ENCODE results near the gene GREB1L.

GREB1L gene

GRCh38 chr18:21391074-21391673, 149.1 kb downstream of the GREB1L start:
- no peak overlapping the region for H3K4me3 ChIP-seq (ENCODE audit: low read length)
- TF ChIP-seq ZNF274 (IDR thresholded peaks at IDR 0.05; ENCODE audit: low read depth, low read length), result no peak

GRCh38 chr18:21393986-21394385, 152.0 kb downstream of the GREB1L start:
- no peak for TF ChIP-seq ZNF274 (IDR thresholded peaks at IDR 0.05; ENCODE audit: low read depth, low read length)

GRCh38 chr18:21398121-21398520, 156.1 kb downstream of the GREB1L start:
- H3K4me3 ChIP-seq (ENCODE audit: low read length), result no peak overlapping the region
- no peak for TF ChIP-seq ZNF274 (IDR thresholded peaks at IDR 0.05; ENCODE audit: low read depth, low read length)

More at GRCh38 chr18:21393986-21394385, 152.0 kb downstream of the GREB1L start:
- H3K4me3 ChIP-seq (ENCODE audit: low read length), result no peak overlapping the region

- no peak overlapping the region for H3K4me3 ChIP-seq (ENCODE audit: low read length)
- TF ChIP-seq ZNF274 (IDR thresholded peaks at IDR 0.05; ENCODE audit: low read depth, low read length), result no peak
These were observed 160.2 kb downstream of the GREB1L start for GRCh38 chr18:21402272-21402671.

DNA sequence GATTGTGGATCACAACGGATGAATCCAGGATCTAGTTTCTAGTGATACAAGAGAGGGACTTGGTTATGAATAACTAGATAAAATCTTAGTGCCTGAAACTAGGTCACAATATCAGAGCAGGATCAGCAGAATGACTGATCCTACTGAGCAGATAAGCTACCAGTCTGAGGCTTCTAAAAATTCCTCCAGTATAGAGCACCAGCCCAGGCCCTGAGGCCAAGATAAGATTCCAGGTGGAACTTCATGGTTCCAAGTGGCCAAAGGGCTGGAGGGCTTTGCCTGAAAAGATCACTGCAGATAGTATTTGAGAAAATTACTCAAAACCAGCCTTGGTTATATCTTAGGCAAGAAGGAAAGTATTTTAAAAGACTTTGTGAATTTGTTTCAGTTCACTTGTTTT, 162.4 kb downstream of the GREB1L start:
- no peak for TF ChIP-seq ZNF274 (IDR thresholded peaks at IDR 0.05; ENCODE audit: low read depth, low read length)

GRCh38 chr18:21406116-21406515, 164.1 kb downstream of the GREB1L start:
- no peak overlapping the region for H3K4me3 ChIP-seq (ENCODE audit: low read length)
- TF ChIP-seq ZNF274 (IDR thresholded peaks at IDR 0.05; ENCODE audit: low read depth, low read length), result no peak

More for the DNA sequence above, 162.4 kb downstream of the GREB1L start:
- no peak overlapping the region for H3K4me3 ChIP-seq (ENCODE audit: low read length)

GRCh38 chr18:21408681-21409080, 166.6 kb downstream of the GREB1L start:
- no peak overlapping the region for H3K4me3 ChIP-seq (ENCODE audit: low read length)
- no peak for TF ChIP-seq ZNF274 (IDR thresholded peaks at IDR 0.05; ENCODE audit: low read depth, low read length)

DNA sequence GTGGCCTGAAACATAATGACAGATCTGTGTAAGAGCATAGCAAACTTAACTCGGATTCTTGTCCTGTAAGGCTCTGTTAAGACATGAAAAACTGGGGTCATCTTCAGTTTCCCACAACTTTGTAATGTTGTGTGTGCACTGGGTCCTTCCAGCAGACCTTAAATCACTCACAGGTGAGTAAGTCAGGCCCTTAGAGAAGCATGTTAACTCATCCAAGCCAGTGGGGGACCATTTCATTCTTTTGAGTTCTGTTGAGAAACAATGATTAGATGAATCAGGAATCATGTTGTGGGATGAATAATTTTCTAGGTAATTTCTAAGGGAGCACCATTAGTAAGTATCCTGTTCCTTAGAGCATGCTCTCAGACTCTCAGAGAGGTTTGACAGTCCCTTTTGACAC, 191.4 kb downstream of the GREB1L start:
- no peak overlapping the region for H3K4me3 ChIP-seq (ENCODE audit: low read length)
- TF ChIP-seq ZNF274 (IDR thresholded peaks at IDR 0.05; ENCODE audit: low read depth, low read length), result no peak

DNA sequence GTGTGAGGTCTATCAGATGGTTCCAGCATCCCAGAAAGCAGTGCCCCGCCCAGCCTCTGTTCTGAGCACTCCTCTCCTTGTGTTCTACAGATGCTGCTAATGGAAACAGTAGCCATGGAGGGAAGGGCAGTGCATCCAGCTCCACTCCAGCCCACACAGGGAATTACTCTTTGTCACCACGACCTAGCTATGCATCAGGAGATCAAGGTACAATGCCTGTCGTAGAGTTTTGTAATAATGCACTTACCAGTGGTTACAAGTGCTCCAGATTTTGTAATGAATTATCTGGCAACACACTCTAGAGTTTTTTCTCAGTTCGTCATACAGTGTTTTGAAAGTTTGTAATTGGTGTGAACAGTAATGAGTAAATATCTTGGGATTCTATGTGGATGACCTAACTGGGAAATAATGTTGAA, 197.4 kb downstream of the GREB1L start:
- no peak overlapping the region for H3K4me3 ChIP-seq (ENCODE audit: low read length)
- TF ChIP-seq ZNF274 (IDR thresholded peaks at IDR 0.05; ENCODE audit: low read depth, low read length), result no peak

DNA sequence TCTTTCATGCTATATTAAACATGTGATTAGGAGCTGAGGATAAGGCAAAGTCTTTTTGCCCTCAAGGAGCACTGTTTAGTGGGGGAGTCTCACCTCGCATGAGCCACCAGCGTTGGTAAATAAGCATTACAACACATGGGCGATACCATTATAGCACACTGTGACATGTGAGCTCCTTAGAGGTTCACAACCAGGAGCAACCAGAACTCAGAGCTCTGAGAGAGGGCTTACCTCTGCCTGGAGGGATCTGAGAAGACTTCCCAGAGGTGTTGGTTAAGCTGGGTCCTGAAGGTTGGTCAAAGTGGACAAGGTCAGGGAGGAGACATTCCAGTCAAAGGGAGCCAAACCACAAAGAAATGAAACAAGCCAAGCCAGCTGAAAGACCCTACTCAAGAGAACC, 199.6 kb downstream of the GREB1L start:
- no peak overlapping the region for H3K4me3 ChIP-seq (ENCODE audit: low read length)
- TF ChIP-seq ZNF274 (IDR thresholded peaks at IDR 0.05; ENCODE audit: low read depth, low read length), result no peak

DNA sequence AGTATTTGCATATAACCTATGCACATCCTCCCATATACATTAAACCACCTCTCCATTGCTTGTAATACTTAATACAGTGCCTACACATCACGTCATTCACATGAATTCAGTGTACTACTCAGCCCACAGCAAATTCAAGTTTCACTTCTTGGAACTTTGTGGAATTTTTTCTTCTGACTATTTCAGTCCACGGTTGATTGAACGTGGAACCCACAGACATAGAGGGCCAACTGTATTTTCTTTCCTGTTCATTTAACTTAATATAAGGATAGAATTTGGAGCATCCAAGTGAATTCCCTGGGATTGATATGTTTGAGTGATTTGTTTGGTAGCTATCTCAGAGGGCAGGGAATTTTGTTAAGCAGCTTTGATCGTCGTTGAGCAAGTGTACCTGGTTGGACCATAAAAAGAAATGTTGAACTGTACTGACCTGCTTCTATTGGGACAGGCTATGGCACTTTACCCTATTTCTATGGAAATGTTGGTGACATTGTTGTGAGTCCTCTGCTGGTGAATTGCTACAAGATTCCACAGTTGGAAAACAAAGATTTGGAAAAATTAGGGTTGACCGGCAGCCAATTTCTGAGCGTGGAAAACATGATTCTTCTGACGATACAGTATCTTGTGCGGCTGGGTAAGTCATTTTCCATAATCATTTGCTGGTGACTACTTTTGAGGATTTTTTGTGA, 201.9 kb downstream of the GREB1L start:
- H3K4me3 ChIP-seq (ENCODE audit: low read length), result no peak overlapping the region
- no peak for TF ChIP-seq ZNF274 (IDR thresholded peaks at IDR 0.05; ENCODE audit: low read depth, low read length)

DNA sequence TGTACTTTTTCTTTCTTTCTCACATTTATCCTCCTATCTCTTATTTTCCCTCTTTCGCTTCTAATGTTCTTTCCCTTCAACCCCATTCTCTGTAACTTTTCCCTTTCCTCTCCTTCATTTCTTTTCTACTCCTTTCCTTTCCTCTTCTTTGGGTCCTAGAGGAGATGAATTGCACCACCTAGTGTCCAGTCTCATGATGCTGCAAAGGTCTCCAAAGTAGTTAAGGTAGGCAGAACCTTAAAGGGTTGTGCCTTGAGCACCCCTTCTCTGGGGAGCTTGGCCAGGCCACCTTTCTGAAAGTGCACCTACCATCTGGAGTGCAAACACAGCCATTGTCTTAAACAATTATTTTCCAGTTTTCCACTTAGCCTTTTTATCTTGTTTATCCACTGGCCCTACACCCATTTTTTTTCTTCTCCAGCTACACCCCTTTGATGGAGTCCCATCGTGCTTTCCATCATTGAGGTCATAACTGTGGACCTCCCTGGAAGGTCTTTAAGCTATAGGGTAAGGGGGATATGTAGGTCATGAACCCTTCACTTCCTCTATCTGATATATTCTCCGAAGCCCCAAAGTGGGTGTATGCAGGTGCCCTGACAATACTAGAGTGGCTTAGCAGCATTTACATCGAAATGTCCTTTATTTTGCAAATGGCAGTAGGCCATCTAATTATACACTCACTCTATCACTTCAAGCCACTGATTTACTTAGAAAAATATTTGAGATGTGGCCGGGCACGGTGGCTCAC, 202.6 kb downstream of the GREB1L start:
- no peak for TF ChIP-seq ZNF274 (IDR thresholded peaks at IDR 0.05; ENCODE audit: low read depth, low read length)
- no peak overlapping the region for H3K4me3 ChIP-seq (ENCODE audit: low read length)

- no peak for TF ChIP-seq ZNF274 (IDR thresholded peaks at IDR 0.05; ENCODE audit: low read depth, low read length)
These were observed 206.3 kb downstream of the GREB1L start for GRCh38 chr18:21448299-21448698.

GRCh38 chr18:21449367-21450290, 207.6 kb downstream of the GREB1L start:
- H3K4me3 ChIP-seq (ENCODE audit: low read length), result no peak overlapping the region
- TF ChIP-seq ZNF274 (IDR thresholded peaks at IDR 0.05; ENCODE audit: low read depth, low read length), result no peak

More at GRCh38 chr18:21448299-21448698, 206.3 kb downstream of the GREB1L start:
- no peak overlapping the region for H3K4me3 ChIP-seq (ENCODE audit: low read length)

All from GM08714 (cell line).